GM18511 (cell line): ENCODE measurements around the gene NRP1.

Experiments
- ATAC-seq: cut with Tn5 transposase; IDR thresholded peaks from one replicate; pipeline ENCODE4 v1.9.1; 2021; ENCODE audit warnings: mild to moderate bottlenecking, moderate library complexity; ENCODE audit not compliant: unreplicated experiment

NRP1 gene

GRCh38 chr10:33350041-33350440, 15.6 kb upstream of the NRP1 start:
- no peak for ATAC-seq

- ATAC-seq: no peak
Observed at GRCh38 chr10:33349268-33349667, 14.8 kb upstream of the NRP1 start.

- no peak for ATAC-seq
Observed at GRCh38 chr10:33347211-33347610, 12.7 kb upstream of the NRP1 start.

GRCh38 chr10:33345236-33345635, 10.8 kb upstream of the NRP1 start:
- ATAC-seq: no peak

GRCh38 chr10:33344676-33345075, 10.2 kb upstream of the NRP1 start:
- ATAC-seq: no peak

- no peak for ATAC-seq
Observed at GRCh38 chr10:33341637-33342036, 7.2 kb upstream of the NRP1 start.

- no peak for ATAC-seq
Observed at GRCh38 chr10:33337326-33337957, 3.0 kb upstream of the NRP1 start.

- ATAC-seq: no peak
Observed at GRCh38 chr10:33336582-33337325, 2.3 kb upstream of the NRP1 start.

- ATAC-seq: no peak
Observed at GRCh38 chr10:33335801-33336581, 1.5 kb upstream of the NRP1 start.

- ATAC-seq: no peak
Observed at GRCh38 chr10:33335551-33335800, 1.0 kb upstream of the NRP1 start.

- peak; percentile 43 for ATAC-seq
Observed at GRCh38 chr10:33334805-33335550, 511 bp upstream of the NRP1 start.

- peak; percentile 56 for ATAC-seq
Observed at GRCh38 chr10:33333260-33334101, 986 bp downstream of the NRP1 start.

GRCh38 chr10:33332183-33333065, 2.0 kb downstream of the NRP1 start:
- ATAC-seq: no peak

- ATAC-seq: no peak
Observed at GRCh38 chr10:33331379-33331694, 3.1 kb downstream of the NRP1 start.

- ATAC-seq: peak; percentile 51
Observed at GRCh38 chr10:33330543-33331378, 3.7 kb downstream of the NRP1 start.

- no peak for ATAC-seq
Observed at GRCh38 chr10:33329178-33329577, 5.3 kb downstream of the NRP1 start.

GRCh38 chr10:33328253-33328652, 6.2 kb downstream of the NRP1 start:
- ATAC-seq: no peak

- no peak for ATAC-seq
Observed at GRCh38 chr10:33327751-33328150, 6.7 kb downstream of the NRP1 start.

GRCh38 chr10:33326933-33327332, 7.5 kb downstream of the NRP1 start:
- no peak for ATAC-seq
